Measurements from ENCODE around the gene HMCN1.
"Not testable (repeated sequence)": the region's sequence is repeated elsewhere in the genome, so short reads cannot be mapped to it uniquely, and the experiment has no call there.

HMCN1 gene

GRCh38 chr1:185860311-185860710 lies 126.1 kb downstream of the HMCN1 start:
- no peak for DNase-seq

DNA sequence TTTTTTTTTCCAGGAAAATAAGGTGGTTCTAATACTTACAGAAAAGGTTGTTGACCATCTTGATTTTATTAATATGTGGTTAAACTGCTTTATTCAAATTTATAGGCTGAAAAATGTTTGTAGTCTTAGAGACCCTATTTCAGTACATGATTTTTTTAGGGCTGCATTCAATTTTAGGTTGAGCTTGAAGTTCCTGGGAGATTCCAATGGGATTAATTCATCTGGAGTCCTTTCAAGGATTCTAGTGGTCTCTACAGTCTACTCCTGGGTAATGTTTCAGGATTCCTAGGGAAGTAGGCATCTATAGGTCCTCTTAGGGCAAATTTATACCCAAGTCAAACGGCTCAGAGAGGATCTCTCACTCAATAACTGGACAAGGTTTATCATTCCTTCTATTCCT lies 126.7 kb downstream of the HMCN1 start:
- no peak for DNase-seq

GRCh38 chr1:185861630-185862029 lies 127.4 kb downstream of the HMCN1 start:
- no peak for DNase-seq

DNA sequence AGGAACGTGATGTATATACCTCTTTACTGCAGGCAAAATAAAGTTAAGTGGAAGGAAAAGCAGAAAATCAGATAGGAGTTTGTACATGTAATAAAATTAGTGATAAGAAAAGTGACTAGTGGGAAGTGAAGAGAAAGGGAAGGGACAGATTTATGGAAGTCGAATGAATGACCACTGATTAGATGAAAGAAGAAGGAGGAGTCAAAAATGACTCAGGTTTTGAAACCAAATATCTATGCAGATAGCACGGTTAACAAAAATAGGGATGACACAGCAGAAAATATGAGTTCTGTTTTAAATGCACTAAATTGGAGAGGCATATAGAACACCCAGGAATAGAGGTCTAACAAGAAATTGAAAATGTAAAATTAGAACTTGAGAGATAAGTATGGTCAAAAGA lies 128.0 kb downstream of the HMCN1 start:
- DNase-seq, result no peak

DNA sequence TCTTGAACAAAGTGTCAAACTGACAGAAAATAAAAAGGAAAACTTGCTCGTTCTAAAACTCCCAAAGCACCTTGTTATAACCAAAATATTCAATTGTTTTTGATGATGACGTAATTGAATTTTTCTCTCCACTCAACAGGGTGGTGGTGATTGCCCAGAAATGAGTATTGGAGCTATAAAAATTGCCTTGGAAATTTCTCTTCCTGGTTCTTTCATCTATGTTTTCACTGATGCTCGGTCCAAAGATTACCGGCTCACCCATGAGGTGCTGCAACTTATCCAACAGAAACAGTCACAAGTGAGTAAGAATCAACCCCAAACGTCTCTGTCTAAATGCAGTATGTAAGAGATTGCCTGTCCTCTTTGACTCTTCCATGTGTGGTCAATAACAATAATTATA lies 130.1 kb downstream of the HMCN1 start:
- no peak for DNase-seq

- no peak for DNase-seq
Measured at GRCh38 chr1:185864889-185865517, 130.8 kb downstream of the HMCN1 start.

DNA sequence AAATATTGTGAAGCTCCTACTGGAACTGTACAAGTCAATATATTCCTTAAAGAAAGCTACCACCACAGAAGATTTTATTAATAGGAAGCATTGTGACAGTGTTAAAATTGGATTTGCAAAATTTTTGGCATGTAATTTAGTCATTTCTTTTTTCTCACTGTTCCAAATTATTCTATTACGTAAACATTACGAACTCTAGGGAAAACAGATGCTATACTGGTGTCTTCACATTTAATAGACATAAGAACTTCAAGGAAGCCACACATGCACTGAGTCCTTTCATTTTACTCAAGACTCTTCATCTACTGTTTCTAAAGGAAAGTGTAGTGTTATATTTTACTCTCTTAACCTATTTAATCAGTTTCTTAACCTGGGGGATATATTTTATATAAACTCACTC lies 135.4 kb downstream of the HMCN1 start:
- no peak for DNase-seq

- no peak for DNase-seq
Measured at GRCh38 chr1:185871627-185872150, 137.5 kb downstream of the HMCN1 start.

- no peak for DNase-seq
Measured at GRCh38 chr1:185874246-185874645, 140.1 kb downstream of the HMCN1 start.

DNA sequence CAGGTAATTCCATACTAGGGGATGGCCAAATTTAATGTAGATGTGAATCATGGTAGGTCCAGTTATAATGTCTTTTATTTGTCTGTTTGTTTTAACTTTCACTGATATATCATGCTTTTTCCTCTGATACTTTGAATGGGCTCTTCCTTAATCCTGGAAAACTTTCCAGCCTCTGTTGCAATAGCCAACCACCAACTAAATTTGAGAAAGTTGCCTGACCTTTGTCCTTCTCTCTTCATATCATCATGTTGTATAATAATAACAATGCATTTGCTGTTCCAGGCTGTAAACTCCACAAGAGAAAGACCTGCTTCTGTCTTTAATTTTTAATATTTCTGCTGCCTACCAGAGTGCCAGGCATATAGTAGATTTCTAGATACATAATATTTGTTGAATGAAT lies 146.1 kb downstream of the HMCN1 start:
- DNase-seq, result no peak

- no peak for DNase-seq
Measured at GRCh38 chr1:185880779-185881333, 146.7 kb downstream of the HMCN1 start.

GRCh38 chr1:185886046-185886445 lies 151.9 kb downstream of the HMCN1 start:
- no peak for DNase-seq

DNA sequence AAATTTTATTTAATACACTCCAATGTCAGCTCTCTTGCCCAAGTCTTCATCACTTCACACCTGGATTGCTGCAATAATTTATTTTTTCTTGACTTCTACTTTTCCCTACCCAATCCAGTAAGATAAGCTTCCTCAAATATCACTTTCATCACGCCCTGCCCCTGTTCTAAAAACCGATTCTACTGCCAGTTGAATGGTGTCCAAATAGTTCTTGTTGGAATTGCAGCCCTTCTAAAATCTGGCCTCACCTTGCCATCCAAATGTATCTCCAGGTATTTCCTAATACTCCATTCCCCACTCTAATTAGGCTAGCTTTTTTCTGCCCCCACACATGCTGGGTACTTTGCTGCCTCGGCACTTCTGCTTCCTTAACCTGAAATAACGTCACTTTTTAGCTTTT lies 152.5 kb downstream of the HMCN1 start:
- DNase-seq, result no peak

GRCh38 chr1:185892831-185893403 lies 158.7 kb downstream of the HMCN1 start:
- not testable (repeated sequence) for DNase-seq

- DNase-seq, result no peak
Measured at GRCh38 chr1:185894791-185895190, 160.6 kb downstream of the HMCN1 start.

GRCh38 chr1:185895208-185895900 lies 161.2 kb downstream of the HMCN1 start:
- DNase-seq, result no peak

- no peak for DNase-seq
Measured at GRCh38 chr1:185896863-185897262, 162.7 kb downstream of the HMCN1 start.

DNA sequence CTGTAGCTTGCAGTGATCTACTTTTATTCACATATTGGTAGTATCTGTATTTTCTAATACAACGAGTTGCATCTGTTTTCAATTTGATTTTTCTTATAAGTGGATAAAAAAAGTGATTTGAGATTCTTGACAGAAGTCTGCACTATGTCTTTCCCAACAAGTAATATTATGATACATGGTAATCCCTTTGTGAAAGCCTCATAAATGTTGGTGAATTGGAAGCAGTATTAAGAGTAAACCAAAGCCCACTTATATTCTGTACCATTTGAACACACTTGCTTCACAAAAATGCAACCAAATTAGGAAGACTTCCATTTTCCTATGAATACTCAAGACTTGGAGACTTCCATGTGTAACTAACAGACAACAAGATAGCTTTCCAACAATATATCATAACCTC lies 172.0 kb downstream of the HMCN1 start:
- DNase-seq, result no peak

- no peak for DNase-seq
Measured at GRCh38 chr1:185907246-185907645, 173.1 kb downstream of the HMCN1 start.

GRCh38 chr1:185911978-185912377 lies 177.8 kb downstream of the HMCN1 start:
- no peak for DNase-seq

GRCh38 chr1:185912504-185912903 lies 178.3 kb downstream of the HMCN1 start:
- DNase-seq, result no peak

DNA sequence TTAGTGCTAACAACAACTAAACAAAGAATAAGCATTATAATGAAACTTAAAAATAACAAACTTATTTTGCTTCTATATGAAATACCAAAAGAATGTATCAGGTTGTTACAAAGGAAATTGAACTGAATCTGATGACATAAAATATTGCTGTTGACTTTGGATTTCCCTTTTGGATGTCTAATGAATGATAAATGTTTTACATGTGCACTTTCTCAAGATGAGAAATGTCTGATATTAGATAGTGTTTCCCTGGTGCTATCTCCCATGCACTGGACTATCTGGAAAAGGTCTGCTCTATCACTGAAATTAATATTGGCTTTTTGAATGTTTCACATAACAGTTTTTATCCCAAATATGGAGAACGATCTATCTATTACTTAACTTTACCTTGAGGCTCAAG lies 179.9 kb downstream of the HMCN1 start:
- no peak for DNase-seq

GRCh38 chr1:185916861-185917260 lies 182.7 kb downstream of the HMCN1 start:
- no peak for DNase-seq

DNA sequence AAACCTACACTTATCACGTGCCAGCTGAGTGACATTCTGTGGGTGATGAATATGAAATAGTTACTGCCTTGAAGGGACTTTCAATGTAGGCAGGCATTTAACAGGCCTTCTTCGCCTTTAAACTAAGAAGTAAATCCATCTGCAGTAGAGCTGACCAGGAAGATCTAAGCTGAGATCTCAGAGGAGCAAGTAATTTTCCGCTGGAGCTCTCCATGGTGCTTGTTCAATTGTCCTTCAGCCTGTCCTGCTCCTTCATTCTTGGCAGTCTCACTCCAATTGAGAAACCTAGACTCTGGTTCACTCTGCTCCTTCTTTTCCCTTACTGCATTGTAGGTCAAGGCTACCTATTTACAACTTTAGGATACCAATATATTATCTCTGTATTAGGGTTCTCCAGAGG lies 183.5 kb downstream of the HMCN1 start:
- DNase-seq, result no peak

All from activated CD4-positive, alpha-beta T cell treated with anti-CD3 and anti-CD28 coated beads, Interleukin-2, amount 50 U/mL, for 4 hours (primary cell).